Mucosa of gallbladder (tissue), 1 donor: ENCODE results near the gene PIGU. TPM values are rescaled to one million over a fixed set of nuclear protein-coding genes. Genes with fewer than 3 reads are reported as not detected.

Source experiments
- DNase-seq: peaks from one replicate; pipeline ENCODE4 v3.0.0-alpha.2; 2020; ENCODE audit warnings: low spot score
- total RNA-seq: library from RNA; stranded (reverse); gene quantifications from one replicate; pipeline ENCODE4 v1.2.1, GENCODE V29; 2021
- donor health status: DM: no; HTN: no; CAD: no.

The PIGU gene
- total RNA-seq, 1 donor from 2014 or later, result 19.1 TPM

DNA sequence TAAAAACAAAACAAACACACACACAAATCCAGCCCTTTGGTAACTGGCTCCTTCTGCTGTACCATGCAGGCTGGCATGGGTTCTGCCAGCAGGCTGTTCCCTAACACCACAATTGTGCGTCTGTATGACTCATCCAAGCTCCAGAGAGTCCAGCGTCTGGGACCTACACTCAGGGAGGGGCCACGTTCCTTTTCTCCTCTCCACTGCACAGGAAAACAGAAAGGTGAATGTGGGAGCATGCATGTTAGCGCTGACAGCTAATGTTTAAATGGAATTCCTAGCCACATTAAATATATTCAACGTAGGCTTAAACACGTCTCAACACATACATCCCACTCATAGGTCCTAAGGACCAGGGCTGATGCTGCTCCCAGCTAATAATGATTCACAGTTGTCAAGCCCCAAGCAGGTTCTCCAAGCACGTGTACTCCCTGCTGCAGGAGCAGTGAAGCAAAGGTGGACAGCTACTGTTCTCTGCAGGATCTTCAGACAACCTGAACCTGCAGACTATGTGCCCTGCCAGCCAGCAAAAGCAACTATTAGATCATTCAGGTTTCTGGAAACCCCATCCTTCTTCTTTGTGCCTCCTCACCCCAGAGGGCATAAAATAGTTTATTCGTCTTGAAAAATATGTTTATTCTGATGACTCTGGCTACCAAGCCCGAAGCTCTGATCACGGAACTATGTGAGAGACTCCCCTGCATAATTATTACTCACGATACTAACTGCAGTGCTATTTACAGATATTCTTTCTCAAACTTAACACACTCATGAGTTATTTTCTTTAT is 97.5 kb downstream of the PIGU start:
- DNase-seq, result peak; percentile 69

DNA sequence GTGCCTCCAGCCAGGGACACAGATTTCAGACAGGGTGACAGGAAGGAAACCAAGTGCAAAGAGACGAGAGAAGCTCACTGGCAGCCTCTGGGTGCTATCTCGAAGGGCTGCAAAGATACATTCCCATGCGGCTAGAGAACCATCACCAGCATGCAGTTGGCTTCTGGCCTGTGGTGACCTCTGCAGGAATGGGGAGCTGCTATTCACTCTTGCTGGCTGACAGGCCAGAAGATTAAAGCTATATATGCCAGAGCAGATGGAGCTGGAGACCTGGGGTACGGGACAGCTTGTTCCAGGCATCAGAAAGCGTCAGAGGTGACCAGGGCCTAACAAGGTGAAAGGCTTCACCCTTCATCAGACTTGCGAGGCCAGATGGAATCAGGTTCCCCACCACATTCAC is 98.4 kb downstream of the PIGU start:
- no peak for DNase-seq

DNA sequence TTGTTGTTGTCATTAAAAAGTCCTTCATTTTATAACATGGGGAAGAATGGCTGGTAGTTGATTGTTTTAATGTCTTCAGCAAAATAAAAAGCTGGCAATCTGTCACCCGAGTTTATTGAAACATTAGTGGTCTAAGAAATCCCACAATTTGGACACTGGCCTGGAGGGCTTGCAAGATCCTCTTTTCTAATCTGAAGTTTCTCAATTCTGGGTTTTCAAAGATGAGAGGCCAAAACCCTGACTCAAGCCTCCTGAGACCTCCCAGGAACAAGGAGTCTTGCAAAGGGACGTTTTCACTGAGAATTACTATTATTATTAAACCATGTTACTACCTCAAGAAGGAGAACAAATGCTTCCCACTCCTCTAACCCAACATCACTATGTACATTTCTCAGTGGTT is 98.9 kb downstream of the PIGU start:
- no peak for DNase-seq

DNA sequence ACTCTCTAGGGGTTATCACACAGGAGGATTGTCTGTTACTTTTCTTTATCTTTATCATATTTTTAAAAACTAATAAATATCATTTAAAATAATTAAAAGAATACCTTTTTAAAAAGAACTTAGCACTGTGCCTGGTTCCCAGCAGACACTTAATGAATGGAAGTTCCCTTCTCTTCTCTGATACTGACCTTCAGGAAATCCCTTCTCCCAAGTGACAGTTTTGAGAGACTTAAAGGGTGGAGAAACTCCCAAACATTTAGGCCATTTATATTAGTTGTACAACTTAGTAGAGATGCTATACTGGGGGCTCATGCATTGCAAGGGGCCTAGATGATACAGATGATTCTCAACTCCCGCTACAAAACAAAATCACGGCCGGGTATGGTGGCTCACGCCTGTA is 99.8 kb downstream of the PIGU start:
- no peak for DNase-seq

DNA sequence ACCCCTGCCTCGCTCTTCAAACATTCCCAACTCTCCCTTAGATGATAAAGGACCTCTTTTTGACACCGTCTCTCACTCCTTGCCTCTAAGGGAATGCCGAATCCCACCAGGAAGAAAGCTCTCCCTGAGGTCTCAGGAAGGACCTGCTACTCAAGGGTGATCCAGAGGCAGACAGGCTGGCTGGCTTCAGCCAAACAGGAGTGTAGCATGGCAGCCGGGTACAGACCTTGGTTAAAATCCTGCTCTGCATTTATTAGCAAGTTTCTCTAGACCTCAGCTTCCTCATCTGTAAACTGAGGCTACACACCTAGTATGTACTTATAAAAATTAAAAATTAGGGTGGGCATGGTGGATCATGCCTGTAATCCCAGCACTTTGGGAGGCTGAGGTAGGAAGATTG is 101.1 kb downstream of the PIGU start:
- DNase-seq, result no peak

DNA sequence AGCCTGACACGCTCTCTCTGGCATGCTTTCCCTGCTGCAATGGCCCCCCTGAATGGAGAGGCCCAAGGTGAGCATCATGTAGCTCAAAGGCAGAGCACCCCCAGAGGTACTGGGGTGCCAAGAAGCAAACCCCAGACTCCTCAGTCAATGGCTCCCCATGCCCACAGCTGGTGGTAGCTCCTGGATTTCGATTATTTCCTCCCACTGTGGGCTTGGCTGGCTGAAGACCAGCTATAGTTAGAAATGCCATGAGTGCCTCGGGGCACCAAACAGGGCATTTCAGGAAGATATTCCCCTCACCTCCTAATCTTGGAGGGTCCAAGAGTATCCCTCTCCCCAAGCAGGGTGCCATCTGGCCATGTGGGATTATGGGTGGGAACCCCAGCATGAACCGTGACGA is 101.6 kb downstream of the PIGU start:
- no peak for DNase-seq

DNA sequence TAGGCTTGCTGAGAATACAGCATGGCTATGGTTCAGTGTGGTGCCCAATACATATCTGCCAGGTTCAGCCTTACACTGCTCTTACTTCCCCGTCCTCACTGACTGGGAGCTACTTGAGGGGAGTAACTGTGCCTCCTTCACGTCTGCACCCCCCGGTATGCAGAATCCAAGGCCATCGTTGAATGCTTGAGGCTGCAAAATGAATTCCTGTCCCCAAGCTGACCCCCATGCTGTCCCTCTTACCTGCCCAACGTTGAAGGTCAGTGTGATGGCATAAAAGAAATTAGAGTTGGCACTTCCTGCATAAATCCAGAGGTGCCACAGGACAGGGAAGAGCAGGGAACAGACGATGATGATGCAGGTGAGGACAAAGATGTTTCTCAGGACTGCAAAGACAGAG is 102.0 kb downstream of the PIGU start:
- DNase-seq, result no peak

DNA sequence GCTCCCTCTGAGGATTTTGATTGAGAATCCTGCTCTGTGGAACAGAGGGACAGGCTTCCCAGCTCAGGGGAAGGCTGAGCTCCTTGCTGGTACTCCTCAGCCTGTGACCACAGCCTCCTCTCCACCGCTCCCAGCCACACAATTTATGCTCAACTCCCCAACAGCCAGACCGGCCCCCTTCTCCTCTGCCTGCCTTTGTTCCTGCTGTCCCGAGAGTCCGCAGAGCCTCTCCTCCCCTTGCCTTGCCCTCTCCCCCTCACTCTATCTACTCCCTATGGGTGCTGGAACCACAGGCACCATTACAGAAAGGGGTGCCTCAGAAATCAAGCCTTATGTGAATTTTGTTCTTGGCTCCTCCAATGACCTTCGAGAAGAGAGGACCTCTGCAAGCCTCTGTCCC is 102.5 kb downstream of the PIGU start:
- no peak for DNase-seq

DNA sequence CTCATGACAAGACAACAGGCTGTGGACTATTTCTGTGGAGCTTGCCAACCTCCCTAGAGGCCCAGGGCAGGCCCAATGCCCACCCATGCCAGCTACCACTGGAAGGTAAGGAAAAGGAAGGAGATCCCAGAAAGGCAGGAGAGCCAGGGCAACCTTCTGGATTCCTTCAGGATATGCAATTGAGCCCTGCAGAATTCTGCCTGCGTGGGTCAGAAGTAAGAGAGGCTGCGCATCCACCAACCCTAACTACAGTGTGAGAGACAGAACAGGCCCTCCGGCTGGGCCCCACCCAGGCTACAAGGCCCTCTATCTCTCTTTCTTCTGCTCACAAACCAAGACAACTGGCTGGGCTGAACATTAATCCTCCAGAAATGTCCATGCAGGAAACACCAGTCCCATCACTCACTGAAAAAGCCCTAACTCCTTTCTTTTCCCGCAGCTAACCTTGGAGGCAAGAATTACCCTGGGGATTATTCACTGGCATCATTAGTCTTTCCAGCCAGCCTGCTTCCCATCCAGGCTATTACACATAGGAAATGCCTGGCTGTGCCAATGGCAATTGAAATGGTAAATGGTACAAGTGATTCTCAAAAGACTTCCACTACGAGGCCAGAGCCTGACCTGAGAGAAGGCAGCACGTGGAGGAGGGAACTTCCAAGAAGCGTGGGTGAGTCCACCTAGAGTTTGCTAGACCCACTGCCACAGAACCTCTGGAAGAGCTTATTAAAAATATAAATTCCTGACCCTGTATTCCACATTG is 103.2 kb downstream of the PIGU start:
- DNase-seq, result no peak

DNA sequence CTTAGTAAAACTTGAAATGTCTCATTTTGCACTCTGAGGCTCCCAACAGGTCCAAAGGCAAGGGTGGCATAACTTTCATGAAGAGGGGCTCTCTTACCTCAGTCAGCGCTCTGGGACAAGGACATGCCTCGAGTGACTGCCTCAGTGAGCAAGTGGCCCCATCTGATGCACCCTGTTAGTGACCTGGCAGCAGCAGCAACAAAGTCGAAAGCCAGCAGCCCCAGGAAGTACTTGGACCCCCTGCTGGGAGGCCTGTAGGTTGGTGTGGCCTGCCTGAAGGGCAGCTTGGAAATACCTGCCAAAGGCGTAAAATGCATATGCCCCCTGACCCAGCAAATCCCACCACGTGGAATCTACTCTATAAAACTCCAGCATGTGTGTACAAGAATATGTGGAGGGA is 105.1 kb downstream of the PIGU start:
- no peak for DNase-seq

DNA sequence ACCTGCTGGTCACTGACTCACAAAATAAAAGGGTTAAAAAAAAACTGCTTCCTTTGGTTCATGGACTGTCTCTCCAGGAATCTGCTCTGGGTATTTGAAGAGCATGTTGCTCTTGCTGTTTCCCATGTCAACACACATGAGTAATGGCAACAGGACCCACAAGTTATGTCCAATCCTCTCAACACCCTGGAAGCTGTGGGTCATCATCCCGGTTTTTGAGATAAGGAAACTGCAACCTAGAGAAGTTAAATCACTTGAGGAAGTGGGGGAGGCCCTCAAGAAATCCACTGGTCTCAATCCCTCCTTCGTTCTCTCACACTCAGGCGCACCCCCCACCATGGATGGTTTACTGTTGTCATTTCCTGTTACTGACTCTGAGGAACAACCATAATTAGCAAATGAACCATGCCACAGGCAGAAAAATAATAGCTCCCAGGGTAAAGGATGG is 106.0 kb downstream of the PIGU start:
- DNase-seq, result no peak

DNA sequence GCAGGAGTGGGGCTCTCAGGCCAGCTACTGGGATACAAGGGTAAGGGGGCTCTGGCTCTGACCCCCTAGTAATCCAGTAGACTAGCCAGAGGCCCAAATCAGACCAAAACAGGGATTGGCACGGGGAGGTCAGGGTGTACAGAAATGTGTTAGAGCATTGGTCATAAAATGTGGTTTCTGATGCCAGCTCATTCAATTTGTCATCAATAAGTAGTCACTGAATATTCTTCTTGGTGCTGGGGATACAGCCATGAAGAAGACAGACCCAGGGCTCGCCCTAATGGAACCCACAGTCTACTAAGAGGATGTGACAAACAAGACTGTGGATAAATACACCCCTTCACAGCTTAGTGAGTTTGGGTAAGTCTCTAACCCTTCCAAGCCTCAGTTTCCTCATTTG is 107.3 kb downstream of the PIGU start:
- DNase-seq, result no peak

DNA sequence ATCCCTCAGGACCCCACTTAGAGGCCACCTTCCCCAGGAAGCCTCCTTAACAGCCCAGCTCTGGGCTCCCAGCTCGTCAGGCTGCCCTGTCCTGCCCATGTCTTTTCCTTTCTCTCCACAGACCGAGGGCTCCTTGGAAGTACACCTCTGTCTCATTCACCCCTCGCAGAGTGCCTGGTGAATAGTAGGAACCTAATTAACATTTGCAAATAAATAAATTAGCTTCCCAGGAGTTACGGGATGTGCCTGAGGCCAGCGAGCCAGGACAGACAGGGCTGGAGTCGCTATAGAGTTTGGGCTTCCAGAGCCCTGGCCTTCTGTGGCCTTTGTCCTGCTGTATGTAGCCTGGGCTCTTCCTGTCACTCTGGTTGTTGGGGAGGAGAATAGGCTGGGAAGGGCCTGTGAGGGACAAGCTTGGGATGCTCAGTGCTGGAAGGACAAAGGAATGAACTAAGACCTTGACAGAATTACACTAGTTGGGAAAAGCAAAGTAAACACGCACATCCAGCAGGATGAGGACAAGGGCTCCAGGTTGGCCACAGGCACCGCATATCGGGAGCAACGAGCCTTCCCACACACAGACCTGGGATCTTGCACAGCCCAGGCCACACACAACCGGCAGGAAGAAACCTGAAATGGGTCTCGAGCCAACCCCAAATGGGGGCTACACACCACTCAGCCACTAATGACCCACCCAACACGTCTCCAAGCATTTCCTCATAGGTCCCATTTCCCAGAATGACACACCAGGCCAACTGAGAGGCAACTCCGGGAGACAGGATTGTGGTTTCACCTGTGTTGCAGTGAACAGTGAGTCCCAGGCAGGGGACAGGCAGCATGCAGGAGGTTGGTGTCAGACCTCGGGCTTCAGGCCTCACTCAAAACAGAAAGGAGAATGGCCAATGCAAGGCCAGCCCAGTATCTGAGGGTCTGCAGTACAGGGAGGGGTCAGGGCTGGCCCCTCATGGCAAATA is 108.7 kb downstream of the PIGU start:
- no peak for DNase-seq

DNA sequence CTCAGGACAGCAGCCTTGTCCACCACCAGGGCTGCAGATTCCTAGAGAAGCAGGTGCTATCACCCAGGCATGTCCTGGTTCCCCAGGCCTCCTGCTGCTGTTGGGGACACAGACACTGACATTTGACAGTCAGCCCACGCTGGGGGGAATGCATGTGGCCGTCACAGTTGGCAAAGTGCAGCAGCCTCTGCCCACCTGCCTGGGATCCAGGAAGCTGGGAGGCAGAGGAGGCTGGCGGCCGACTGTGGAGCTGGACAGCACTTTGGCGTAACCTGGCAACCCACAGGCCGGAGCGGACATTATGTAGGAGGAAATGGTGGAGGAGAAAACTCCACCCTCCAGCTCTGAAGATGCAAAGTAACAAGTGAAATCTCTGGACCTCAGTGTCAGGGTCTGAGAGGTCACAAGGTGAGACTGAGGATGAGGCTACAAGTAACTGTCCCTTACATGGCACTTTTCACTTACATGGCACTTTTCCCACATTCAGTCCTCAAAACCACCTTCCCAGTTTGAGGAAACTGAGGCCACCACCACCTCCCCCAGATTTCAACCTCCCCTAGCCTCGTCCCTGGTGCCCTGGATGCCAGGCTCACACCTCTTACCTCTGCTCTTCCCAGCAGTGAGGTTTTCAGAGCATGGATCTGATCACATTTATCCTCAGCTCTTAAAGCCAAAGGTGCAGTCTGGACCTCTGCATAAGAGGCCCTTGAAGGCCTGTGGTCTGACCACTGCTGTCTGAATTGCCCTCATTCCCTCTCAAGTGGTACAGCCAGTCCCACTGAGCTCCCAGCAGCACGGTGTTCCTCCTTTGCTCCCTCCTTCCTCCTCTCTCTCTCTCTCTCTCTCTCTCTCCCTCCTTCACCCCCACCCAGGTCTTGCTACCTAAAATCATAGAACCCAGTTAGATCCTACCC is 109.7 kb downstream of the PIGU start:
- DNase-seq, result no peak

DNA sequence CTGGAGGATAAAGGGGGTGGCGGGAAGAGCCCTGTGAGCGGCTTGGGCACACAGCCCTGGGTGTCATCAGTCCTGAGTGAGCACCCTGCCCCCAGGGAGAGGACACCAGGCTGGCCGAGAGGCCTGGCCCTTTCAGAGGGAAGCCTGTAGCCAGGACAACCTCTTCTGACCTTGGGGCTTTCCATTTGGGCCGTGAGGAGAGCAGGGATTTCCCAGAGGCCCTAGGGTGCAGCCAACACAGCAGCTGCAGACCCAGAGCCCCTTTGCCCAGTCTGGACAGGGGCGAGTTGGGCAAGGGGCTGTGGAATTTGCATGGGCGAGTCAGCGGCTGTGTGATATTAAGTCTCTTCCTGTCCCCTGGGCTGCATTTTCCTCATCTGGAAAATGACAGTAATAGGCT is 112.1 kb downstream of the PIGU start:
- no peak for DNase-seq

DNA sequence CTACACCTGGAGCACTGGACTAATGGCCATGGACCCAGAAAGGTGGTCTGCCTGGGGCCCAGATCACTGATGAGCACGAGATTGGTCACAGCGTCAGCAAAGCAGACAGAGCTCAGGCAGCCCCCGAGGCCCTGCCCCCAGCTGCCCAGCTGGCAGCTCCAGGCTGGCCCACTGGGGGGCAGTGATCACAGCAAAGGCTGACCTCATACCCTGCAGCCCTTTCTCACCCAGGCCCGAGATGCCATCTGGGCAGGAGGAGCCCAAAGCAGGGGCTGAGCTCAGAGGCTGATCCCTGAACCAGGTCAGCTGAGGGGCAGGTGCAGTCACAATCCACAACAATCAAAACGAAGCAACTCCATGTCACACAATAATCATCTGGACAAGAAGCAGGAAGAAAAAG is 114.3 kb downstream of the PIGU start:
- no peak for DNase-seq

DNA sequence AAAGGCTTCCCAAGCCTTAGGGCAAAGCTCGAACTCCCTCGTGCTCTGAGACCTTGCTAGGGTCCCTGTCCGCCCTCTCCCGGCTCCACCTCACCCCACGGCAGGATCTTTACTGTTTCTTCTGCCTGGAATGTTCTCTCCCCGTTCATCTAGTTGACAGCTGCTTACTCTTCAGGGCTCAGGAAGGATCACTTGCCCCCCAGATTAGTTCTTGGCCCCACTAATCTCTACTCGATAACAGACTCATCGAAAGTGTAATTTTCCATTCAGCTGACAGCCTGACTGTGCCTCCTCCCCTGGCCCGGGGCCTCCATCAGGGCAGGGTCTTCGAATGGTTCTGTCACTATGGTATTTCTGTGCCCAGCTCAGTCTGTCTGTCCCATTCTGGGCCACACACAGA is 115.2 kb downstream of the PIGU start:
- no peak for DNase-seq

DNA sequence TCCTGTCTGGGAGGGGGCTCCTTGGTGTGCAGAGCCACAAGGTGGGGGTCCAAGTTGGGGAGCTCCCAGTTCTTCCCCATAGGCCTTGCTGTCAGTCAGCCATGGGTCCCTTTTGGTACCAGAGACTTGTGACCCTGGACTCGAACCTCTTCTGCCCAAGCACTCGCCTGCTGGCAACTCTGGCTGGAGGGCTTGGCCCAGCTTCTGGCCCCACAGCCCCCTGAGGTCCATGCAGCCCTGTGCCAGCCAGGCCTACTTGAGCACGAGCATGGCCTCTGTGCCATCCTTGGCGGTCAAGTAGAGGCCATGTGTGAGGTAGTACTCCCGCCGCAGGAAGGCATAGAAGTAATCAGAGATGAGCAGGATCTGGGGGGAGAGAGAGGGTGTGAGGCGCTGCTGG is 116.3 kb downstream of the PIGU start:
- no peak for DNase-seq

DNA sequence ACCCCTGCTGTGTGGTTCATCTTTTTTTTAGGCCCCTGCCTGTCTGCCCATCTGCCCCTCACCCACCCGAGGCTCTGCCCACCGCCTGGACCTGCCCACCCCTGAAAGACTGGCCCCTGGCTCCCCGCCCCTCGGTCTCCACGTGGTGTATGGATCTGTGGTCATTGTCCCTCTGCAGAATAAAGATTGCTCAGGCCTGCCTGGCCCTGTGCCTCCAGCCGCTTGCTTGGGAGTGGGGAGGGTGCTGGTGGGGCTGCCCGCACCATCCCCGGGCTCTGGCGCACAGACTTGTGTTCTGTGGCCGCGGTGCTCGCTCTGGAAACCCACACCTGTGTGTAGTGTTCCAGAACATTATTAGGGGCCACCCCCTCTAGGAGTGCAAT is 116.8 kb downstream of the PIGU start:
- no peak for DNase-seq

DNA sequence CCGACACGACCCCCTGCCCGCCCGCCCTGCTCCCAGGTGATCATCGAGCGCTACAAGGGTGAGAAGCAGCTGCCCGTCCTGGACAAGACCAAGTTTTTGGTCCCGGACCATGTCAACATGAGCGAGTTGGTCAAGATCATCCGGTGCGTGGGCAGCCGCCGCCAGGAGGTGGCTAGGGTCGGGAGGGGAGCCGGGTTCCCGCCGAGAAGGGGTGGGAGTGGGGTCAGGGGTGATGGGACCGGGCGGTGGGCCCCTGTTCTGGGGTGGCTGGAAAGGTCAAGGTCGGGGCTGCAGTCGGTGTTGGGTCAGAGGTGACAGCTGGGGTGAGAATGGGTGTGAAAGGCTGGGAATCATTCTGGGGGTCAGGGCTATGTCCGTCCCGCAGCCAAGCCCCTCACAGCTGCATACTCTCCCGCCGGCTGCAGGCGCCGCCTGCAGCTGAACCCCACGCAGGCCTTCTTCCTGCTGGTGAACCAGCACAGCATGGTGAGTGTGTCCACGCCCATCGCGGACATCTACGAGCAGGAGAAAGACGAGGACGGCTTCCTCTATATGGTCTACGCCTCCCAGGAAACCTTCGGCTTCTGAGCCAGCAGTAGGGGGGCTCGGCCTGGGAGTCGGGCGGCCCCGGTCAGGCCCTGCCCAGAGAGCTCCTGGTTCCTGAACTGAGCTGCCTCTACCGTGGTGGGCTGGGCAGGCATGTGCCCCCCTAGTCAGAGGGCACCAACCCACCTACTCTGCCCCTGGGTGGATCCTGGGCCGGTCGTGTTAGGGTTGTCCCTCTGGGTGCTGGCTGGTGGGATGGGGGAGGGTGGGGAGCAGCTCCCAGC is 117.4 kb downstream of the PIGU start:
- DNase-seq, result no peak
